Bronchial epithelial cell (primary cell): ENCODE measurements around the gene MAEA. TPM values are rescaled to one million over a fixed set of nuclear protein-coding genes. Genes with fewer than 3 reads are reported as not detected.

ENCODE experiments used
- DNase-seq: peaks from one replicate; pipeline ENCODE4 v3.0.0-alpha.2; 2010; ENCODE audit warnings: low read depth
- FAIRE-seq: peaks from 2 replicates; lab custom pipeline; 2011; peaks lifted over from hg19 to GRCh38; lab: Jason Lieb, UNC
- H3K27me3 ChIP-seq: 2 replicates; pipeline ENCODE4 v1.5.1; 2011; ENCODE audit warnings: low read length; ENCODE audit not compliant: control insufficient read depth, insufficient read depth
- H3K36me3 ChIP-seq: 2 replicates; pipeline ENCODE4 v1.5.1; 2011; ENCODE audit warnings: low read length; ENCODE audit not compliant: control insufficient read depth, insufficient read depth
- H3K4me3 ChIP-seq: 2 replicates; pipeline ENCODE4 v1.5.1; 2011; ENCODE audit warnings: mild to moderate bottlenecking, low read depth, low read length, control low read depth
- CTCF ChIP-seq: IDR thresholded peaks from 2 replicates; pipeline ENCODE4 v1.5.1; 2011; ENCODE audit warnings: mild to moderate bottlenecking, moderate library complexity, low read length, control low read depth, inconsistent platforms; ENCODE audit not compliant: insufficient read depth, severe bottlenecking
- total RNA-seq: library from RNA; depleted of rRNA; stranded (reverse); fragments of >200 nt; gene quantifications from 2 replicates; pipeline ENCODE4 v1.2.1, GENCODE V29; 2014

The MAEA gene
- total RNA-seq, 1 donor from 2014 or later = 46.1 TPM

GRCh38 chr4:1307951-1308735 is 18.5 kb downstream of the MAEA start:
- no peak for TF ChIP-seq CTCF
- Histone ChIP-seq H3K27me3 (no peaks in the 10 kb centered on the region), H3K4me3 (no peak overlapping the region), H3K36me3 (peaks cover 12% of the 10 kb centered on the region)
- FAIRE-seq (peak; percentile 83), DNase-seq (no peak)

GRCh38 chr4:1309261-1310010 is 19.7 kb downstream of the MAEA start:
- no peak for TF ChIP-seq CTCF
- DNase-seq = peak; percentile 72
- no peaks in the 10 kb centered on the region for H3K27me3 ChIP-seq
- peak overlapping the region; percentile 25 for H3K4me3 ChIP-seq
- H3K36me3 ChIP-seq = peaks cover 21% of the 10 kb centered on the region
- FAIRE-seq = no peak

GRCh38 chr4:1310031-1310795 is 20.5 kb downstream of the MAEA start:
- DNase-seq (peak; percentile 78), FAIRE-seq (peak; percentile 75)
- no peak for TF ChIP-seq CTCF
- H3K27me3 ChIP-seq = no peaks in the 10 kb centered on the region
- peak overlapping the region; percentile 25 for H3K4me3 ChIP-seq
- H3K36me3 ChIP-seq = peaks cover 24% of the 10 kb centered on the region

- H3K27me3 ChIP-seq = no peaks in the 10 kb centered on the region
- FAIRE-seq = no peak
- DNase-seq = no peak
- peaks cover 26% of the 10 kb centered on the region for H3K36me3 ChIP-seq
- H3K4me3 ChIP-seq = no peak overlapping the region
- no peak for TF ChIP-seq CTCF
These were observed 21.3 kb downstream of the MAEA start for GRCh38 chr4:1310796-1311631.
